HG02642 (cell line): Measurements from ENCODE around the gene TAS2R42.
A peak's percentile ranks its signal among the peaks of the same experiment; 100 is the strongest.

Source experiments
- ATAC-seq: cut with Tn5 transposase; IDR thresholded peaks from one replicate; pipeline ENCODE4 v1.9.1; 2021; ENCODE audit warnings: mild to moderate bottlenecking; ENCODE audit not compliant: unreplicated experiment, poor library complexity

TAS2R42 gene, protein sequence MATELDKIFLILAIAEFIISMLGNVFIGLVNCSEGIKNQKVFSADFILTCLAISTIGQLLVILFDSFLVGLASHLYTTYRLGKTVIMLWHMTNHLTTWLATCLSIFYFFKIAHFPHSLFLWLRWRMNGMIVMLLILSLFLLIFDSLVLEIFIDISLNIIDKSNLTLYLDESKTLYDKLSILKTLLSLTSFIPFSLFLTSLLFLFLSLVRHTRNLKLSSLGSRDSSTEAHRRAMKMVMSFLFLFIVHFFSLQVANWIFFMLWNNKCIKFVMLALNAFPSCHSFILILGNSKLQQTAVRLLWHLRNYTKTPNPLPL

DNA sequence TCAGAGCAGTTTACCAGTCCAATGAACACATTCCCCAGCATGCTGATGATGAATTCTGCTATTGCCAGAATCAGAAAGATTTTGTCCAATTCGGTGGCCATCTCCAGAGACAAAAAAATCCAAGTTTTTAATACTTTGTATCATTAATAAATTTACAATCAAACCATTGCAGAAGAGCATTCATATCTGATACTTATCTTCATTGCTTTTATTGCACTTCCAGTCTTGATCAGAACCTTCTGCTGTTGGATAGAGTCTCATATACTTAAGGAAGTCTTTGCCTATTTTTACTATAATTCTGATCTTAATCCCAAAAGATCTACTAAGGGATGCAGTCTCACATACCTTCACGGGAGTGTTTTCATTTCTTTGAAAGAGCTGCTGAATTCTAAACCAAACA, at the start of gene TAS2R42:
Gene TAS2R42 (minus strand): TSS at position 101 of the 400 bp plus-strand sequence. CDS start 0 bp downstream, at position 101.
- no peak for ATAC-seq

DNA sequence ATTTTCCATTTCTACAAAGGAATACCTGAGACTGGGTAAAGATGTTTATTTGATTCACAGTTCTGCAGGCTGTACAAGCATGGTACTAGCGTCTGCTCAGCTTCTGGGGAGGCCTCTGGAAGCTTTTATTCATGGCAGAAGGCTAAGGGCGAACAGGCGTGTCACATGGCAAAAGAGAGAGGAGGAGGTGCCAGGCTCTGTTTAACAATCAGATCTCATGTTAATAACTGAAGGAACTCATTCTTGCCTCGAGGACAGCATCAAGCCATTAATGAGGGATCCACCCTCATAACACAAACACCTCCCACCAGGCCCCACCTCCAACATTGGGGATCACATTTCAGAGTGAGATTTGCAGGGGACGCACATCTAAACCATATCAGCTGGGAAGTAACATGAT, 46.8 kb upstream of the TAS2R42 start:
- ATAC-seq: no peak

DNA sequence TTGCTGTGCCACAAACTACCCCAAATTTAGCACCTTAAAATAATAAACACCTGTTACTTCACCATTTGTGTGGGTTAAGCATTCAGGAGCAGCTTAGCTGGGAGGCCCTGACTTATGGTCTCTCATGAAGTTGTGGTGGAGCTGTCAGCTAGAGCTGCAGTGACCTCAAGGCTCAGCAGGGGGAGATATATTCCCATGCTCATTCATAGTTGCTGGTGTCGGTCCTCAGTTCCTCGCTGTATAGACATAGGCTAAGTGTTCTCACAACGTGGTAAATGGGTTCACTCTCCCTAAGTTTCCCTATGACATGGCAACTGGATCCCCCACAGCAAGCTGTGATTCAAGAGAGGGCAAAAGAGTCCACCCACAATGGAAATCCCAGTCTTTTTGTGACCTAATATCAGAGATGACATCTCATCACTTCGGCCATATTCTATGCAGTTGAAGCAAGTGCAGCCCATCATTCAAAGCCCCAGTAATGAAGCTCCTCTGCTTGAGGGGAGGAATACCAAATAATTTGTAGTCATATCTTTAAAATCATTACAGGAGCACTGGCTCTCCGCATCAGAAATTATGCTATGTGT, 41.7 kb upstream of the TAS2R42 start:
- peak; percentile 75 for ATAC-seq

DNA sequence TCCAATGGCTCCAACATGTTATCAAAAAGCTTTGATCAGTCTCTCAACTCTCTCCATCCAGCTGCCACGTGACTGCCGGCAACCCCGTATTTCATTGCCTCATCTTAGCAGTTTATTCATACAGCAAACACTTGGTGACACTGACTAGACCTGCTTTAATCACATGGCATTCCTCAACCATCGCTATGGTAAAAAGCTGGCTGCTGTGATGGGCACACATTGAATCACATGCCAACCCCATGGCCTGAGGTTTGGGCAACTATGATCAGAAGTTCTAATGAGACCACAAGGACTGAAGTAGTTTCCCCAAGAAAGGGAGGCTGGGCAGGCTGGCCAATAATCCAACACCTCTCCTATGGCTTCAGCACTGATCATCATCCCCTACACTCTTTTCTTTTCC, 40.6 kb upstream of the TAS2R42 start:
- no peak for ATAC-seq

DNA sequence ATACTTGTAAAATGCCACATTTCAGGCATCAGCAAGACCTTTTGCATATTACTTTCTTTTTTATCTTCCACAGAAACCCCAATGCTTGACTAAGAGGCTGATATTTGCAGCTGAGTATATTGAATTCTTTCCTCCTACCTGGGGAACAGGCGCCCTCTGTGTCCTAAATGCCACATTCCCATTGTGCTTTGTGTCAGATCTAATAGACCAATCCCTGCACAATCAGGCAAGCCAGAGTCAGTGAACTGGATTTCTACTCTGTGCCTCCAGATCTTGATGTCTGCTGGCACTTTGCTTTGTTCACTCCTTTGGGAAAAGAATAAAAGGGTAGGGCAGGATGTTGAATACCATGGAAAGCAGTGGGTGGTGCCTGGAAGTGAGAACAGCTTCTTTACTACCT, 22.4 kb upstream of the TAS2R42 start:
- ATAC-seq: no peak

DNA sequence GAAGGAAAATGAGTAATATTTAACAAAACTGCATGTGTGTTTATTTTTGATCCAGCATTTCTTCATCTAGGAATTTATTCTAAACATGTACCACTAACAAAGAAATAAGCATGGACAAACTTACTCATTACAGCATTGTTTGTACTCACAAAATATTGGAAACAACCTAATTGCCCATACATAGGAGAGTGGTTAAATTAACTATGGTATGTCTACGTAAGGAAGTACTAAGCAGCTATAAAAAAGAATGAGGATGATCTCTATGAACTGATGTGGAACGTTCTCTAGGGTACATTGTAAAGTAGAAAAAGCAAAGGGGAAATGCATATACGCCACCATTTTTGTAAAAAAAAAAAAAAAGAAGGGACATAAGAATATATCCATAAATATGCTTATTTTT, 17.4 kb upstream of the TAS2R42 start:
- no peak for ATAC-seq

DNA sequence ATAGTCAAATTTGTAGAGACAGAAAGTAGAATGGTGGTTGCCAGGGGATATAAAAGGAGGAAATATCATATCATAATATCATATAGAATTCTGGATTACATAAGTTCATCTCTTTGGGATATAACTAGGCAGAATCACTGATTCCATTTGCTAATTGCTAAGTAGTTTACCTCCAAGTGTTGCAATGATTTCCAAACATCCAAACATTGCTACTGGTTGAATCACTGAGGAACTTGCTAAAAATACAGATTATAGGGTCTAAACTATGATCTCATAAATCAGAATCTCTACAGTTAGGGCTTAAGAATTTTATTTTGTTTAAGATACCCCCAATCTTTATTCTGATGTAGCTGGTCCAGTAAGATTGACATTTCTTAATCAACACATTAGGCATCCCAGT, 16.1 kb upstream of the TAS2R42 start:
- ATAC-seq: no peak

DNA sequence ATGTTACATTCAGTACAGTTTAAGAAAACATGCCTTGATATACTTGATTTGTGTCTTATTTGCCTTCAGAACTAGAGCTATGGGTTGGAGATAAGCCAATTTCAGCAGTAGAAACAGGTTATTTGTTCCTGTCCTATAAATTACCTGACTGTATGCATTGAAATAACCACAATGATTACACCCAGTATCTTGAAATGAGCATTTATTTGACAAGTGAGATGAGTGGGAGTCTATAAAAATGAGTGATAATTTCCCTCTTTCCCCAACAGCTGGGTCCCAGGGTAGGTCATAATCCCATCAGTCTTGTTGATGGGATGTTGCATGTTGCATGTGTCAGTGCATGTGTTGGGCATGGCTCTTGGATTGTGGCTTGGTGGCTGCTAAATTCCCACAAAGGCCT, 3.7 kb downstream of the TAS2R42 start:
- ATAC-seq: no peak

DNA sequence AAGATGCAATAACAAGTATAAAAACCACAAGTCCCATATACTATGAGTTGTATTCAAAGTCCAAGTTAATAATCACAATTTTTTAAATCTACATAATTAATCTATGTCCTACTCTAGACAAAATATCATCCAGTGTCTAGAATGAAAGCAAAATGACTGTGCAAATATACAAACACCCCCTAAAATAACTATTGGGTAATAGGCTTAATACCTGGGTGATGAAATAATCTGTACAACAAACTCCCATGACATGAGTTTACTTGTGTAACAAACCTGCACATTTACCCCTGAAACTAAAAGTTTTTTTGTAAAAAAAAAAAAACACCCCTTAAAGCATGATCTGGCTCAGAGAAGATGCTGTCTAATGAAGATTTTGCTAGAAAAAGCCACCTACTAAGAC, 4.2 kb downstream of the TAS2R42 start:
- ATAC-seq: no peak

DNA sequence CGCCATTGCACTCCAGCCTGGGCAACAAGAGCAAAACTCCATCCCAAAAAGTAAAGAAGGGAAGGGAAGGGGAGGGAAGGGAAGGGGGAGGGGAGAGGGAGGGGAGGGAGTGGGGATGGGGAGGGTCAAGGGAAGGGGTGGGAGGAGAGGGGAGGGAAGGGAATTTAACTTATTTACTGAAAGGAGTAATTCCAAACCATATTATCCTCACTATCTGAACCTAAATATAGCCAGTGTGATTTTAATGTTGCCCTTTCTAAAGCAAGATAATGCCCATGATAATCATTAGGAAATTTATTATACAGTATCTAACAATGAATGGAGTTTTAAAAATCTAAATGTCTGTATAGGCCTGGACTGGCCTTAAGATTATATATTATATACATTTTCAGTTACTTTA, 8.5 kb downstream of the TAS2R42 start:
- ATAC-seq: no peak

DNA sequence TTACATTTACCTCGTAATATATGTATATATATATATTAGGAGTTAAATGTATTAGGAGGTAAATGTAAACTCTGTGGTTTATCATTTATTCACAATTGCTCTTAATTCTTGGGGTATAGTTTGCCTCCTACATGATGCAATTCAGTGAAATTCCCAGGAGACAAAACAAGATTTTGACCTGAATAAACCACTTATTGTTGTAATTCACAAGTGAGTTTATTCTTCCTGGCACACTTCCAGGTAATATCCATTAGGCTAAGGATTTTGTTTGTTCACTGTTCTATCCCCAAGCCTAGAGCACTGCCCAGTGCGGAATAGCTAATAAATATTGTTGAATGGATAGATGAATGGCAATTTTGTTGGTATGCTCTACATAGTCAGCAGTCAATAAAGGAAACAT, 12.7 kb downstream of the TAS2R42 start:
- ATAC-seq: no peak

DNA sequence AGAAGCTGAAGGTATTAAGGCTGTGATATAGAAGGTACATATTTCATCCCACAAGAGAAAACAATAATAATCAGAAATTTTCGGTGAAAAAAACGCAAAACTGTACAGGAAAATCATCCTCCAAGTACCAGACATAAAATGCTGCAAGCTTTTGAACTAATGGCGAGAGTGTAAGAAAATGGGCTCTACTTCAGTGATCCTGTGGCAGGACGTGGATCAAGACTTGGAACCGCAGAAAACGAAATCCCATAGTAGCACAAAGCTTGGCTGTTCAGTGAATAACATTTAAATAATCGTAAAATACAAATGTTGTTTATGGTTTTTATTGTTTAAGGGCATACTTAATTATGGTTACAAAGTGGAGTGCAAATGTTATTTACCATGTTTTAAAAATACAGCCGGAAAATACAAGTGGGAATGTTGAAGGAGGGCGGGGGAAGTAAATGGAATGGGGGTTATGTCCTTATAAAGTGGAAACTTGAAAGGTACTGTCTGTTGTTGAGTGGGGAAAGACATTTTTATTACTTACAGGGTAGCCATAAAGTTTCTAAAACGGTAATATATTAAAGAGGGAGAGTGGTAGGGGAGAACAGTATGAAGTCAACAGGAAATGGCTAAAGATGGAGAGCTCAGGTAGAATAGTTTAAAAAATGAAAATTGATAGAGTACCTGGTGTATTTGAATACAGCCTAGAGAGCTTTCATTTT, 14.6 kb downstream of the TAS2R42 start:
- no peak for ATAC-seq

DNA sequence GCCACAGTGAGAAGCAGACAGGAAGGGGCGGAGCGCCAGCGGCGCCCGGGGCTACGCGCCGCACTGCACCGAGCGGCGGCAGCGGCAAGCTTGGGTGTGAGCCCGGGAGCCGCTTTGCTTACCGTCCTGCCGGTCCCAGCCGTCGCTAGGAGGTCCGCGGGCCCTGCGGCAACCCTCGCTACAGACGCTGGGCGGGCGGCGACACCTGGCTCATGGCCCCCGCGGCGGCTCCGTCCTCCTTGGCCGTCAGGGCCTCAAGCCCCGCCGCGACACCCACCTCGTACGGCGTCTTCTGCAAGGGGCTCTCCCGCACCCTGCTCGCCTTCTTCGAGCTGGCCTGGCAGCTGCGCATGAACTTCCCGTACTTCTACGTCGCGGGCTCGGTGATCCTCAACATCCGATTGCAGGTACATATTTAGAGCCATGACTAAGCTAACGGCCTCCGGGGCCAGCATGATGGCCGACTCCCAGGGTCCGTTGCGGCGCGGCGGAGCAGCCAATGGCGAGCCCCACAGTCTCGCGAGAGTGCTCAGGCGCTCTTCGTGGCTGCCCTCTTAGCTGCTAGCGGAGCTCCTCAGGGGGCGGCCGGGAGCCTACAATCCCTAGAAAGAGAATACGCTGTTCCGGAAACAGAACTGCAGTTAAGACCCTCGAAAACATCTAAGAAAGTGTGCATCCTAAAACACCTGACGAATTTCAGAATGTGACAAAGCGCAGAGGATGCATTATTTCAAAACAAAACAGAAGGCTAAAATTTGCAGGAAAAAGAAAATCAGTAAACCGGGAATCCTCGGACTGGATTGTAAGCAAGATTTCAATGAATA, 15.4 kb downstream of the TAS2R42 start, which contains the start of gene SMIM10L1:
Gene SMIM10L1 (plus strand): TSS at position 50 of the 824 bp plus-strand sequence. CDS start 163 bp downstream, at position 213.
- peak; percentile 98 for ATAC-seq

DNA sequence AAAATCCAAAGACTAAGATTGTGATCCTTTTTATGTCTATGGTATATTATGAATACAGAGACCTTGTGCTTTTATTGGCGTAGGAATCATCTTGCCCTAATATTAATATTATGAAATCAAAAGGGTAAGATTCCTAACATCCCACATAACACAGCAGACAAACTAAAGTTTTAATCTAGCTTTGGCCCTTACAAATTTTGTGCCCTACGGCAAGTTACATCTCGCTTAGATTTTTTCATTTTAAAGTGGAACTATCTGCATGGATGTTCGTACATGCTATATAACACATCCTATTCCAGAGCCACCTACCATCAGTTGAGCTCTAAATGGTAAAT, 16.0 kb downstream of the TAS2R42 start:
- no peak for ATAC-seq

DNA sequence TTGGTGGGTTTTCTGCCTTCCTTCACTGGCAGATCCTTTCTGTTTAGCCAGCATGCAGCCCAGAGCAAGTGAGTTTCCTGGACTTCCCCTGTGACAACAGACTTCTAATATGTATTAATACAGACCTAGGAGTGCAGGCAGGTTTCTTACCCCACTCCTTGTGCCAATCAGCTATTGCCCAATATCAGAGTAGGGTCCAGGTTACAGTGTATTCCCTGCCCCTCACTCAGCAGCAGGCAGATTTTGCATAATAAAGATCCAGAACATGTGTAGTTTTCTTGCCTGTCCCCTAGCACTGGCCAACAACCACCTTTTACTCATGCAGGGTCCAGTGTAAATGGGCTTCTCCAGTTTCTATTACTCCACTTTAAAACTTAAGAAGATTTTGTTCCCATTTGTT, 20.4 kb downstream of the TAS2R42 start:
- no peak for ATAC-seq

DNA sequence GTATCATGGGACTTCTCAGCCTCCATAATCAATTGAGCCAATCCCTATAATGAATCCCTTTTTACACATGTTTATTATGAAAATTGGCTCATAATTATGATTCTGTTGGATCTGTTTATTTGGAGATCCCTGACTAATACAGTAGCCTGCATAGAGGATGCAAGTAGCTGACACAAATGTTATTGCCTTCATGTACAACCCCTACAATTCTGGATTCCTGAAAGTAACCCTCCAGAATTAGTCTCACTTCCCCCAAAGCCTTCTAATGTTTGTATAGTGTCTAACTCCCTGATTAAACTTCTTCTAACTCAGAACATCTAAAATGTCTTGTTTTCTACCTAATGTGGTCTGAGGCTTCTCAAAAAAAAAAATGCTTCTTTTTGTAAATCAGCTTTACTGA, 22.4 kb downstream of the TAS2R42 start:
- no peak for ATAC-seq

DNA sequence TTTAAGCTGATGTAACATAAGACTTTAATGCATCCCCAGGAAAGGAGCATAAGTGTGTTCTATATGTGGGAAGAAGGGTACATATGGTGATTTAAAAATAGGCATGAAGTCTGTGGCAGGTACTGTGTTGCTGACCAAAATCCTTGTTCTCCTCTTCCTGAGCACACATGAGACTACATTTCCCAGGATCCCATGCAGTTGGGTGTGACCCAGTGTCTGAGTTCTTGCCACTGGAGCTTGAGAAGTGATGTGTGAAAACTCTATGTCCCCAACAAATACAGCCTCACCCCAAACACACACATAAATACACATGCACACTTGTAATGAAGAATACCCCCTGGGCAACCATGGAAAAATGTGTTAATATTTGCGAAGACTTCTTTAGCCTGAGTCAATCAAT, 24.2 kb downstream of the TAS2R42 start:
- ATAC-seq: no peak

DNA sequence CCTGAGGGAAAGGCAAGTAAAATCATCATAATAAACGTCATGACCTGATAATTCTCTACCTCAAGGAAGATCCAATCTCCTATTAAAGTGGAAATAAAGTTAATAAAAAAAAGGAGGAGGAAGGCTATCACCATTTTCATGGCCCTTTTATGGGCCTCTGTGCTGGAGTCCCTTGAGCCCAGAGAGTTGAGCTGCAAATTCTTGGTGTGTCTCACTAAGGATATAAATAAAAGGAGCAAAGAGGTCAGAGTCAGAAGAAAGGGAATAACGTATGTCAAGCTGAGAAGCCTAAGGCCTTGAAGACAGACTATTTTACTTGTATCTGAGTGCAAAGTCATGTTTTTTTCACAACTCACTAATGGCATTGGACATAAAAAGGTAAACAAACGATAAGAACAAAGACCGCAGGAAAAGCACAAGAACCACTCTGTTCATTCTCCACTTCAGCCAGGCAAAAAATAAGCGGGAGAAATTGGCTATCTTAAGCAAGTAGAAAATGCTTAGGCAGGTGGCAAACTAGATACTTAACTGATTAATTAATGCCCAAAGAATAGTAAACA, 27.8 kb downstream of the TAS2R42 start:
- no peak for ATAC-seq

DNA sequence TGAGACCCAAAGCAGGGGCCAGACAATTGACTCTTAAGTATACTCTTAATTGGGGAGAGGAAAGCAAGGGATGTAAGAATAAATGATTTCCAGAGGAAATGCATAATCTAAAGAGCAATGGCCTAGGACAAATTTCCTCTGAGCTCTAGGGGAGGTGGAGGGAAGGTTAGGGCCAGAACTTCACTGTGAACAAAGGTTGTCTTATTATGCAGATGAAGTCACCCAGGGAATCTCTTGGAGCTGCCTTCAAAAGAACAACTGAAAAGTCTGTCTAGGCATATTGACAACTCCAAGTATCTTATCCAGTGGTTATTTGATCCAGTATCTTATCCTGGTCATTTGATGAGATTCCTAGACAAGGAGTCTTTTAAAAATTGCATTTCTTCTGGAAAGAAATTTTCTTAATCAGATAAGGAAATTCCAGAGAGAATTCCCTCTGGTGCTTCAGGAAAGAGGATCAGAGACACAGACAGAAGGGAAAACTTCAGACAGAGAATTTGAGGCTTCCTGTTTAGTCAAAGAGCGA, 32.3 kb downstream of the TAS2R42 start:
- no peak for ATAC-seq

DNA sequence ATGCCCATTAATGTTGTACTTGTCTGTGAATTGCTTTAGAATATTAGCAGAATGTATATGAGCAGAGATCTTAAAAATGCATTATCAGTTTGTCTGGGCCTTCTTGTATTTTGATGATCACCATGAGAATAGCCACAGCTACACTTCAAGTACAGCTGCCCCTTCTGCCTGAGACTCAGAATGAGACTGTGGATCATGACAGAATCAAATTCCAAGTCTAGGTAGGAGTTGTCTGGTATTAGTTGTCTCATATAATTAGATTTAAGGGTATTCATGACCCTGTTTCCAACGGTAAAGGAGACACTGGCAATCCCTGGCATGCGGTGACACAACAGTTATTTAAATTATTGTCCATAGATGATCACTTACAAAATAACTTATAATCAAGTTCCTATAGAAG, 34.0 kb downstream of the TAS2R42 start:
- no peak for ATAC-seq
